Fibroblast of peridontal ligament (primary cell): Measurements from ENCODE around the gene WNT7A.

ENCODE experiments used
- DNase-seq: peaks from one replicate; pipeline ENCODE4 v3.0.0-alpha.2; 2010; ENCODE audit errors: extremely low read depth

The WNT7A gene

GRCh38 chr3:13770170-13771169 is 109.4 kb downstream of the WNT7A start:
- DNase-seq: no peak

DNA sequence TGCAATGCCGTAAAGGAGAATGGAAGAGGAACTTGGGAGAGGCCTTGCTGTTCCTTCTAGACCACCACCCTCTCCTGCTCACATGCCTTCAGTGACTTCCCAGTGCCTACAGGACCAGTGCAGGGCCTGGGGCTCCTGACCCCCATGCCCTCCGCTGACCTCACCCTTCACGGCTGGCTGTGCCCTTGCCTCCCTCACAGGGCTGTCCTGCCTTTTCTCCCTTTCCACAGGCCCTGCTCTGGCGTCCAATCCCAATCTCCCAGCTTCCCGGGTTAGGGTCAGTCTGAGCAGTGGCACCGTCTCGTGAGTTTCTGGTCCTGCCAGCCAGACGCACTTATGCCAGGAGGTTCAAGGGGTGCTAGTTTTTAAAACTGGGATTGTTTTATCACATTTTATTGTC is 110.4 kb downstream of the WNT7A start:
- DNase-seq: no peak

GRCh38 chr3:13768453-13768852 is 111.4 kb downstream of the WNT7A start:
- no peak for DNase-seq

DNA sequence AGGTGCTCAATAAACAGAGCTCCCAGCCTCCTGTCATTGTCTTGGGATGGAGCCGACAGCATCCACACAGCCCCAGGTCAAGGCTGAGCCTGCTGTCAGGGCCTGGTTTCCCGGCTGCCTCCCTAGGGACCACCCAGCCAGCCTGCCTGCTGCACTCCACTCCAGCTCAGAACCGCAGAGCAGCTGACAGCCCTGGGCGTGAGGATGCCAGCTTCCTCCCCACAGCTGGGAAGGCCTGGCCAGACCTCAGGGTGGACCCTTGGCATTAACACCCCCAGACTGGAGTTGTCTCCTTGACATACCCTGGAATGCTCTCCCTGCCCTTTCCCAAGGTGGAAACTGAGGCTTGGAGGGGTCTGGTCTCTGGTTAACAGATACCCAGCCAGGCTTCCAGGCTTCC is 112.0 kb downstream of the WNT7A start:
- no peak for DNase-seq

- DNase-seq: no peak
Measured at GRCh38 chr3:13767030-13767429, 112.8 kb downstream of the WNT7A start.
